HG03175 (cell line): Measurements from ENCODE around the gene HNRNPM.

Experiments
- ATAC-seq: cut with Tn5 transposase; IDR thresholded peaks from one replicate; pipeline ENCODE4 v1.9.1; 2021; ENCODE audit warnings: mild to moderate bottlenecking, moderate library complexity; ENCODE audit not compliant: unreplicated experiment

Gene HNRNPM

DNA sequence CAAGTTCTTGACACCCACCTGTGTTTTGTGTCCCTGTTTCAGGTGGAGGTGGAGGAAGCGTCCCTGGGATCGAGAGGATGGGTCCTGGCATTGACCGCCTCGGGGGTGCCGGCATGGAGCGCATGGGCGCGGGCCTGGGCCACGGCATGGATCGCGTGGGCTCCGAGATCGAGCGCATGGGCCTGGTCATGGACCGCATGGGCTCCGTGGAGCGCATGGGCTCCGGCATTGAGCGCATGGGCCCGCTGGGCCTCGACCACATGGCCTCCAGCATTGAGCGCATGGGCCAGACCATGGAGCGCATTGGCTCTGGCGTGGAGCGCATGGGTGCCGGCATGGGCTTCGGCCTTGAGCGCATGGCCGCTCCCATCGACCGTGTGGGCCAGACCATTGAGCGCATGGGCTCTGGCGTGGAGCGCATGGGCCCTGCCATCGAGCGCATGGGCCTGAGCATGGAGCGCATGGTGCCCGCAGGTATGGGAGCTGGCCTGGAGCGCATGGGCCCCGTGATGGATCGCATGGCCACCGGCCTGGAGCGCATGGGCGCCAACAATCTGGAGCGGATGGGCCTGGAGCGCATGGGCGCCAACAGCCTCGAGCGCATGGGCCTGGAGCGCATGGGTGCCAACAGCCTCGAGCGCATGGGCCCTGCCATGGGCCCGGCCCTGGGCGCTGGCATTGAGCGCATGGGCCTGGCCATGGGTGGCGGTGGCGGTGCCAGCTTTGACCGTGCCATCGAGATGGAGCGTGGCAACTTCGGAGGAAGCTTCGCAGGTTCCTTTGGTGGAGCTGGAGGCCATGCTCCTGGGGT is 41.0 kb downstream of the HNRNPM start:
- ATAC-seq = no peak

DNA sequence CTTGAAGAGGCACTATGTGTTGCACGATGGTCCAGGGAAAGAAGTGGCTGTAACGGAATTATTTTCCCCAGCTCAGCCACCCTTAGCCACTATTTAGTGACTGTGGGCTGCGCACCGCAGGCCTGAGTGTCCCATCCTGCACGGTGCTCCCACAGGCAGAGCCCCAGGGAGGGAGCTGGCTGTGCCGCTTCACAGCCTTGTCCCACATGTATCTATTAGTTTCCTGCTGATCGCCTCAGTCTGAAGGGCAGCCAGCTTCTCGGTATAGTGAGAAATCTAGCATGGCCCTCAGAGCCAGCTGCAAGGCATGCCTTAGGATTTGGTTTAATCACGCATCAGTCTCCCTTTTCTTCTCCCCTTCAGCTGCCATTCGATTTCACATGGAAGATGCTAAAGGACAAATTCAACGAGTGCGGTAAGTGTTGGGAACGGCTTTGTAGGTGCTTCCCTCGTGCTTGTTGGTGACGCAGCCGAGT is 41.9 kb downstream of the HNRNPM start:
- no peak for ATAC-seq

DNA sequence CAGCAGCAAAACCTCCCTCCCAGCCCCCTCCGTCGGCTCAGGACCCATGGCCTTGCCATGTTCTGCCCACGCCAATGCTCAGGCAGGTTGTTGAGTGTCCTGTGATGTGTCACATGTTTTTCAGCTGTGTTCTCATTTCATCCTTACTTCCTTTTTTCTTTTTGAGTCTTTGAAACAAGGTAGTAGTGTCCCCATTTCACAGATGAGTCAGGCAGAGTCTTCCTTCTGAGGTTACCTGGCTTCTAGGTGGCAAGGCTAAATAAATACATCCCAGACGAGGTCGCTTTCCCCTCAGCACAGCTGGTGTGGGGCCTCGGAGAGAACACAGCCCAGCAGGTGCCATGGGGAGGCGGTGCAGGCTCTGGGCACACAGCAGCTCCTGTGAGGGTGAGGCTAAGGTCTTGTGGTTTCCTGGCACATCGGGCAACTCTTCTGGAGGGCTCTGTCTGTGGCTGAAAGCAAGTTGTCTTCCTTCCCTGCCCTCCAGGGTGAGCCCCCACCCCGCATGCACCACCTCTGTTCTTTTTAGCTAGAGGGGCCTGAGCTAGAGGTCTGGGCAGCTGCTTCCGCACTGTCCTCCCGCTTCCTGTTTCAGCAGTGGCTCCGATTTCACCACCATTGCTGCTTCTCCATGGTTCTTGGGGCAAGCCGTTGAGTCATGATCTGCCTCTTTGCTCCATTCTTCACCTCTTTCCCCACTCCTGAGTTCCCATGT is 42.5 kb downstream of the HNRNPM start:
- ATAC-seq = no peak

DNA sequence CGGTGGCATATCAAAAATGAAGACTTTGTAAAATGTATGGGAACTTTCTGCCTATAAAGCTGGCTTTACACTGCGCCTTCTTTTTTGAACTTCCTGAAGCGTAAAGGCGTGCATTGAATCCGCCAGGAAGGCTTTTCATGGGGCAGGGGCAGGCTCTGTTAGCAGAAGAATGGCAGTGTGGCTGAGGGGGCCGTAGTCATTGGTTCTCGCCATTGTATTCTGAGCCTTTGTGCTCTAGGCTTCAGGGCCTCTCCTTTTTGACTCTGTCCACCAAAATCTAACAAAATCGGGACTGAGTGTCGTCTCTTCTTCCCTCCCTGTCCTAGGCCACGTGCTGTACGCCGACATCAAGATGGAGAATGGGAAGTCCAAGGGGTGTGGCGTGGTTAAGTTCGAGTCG is 43.6 kb downstream of the HNRNPM start:
- no peak for ATAC-seq

DNA sequence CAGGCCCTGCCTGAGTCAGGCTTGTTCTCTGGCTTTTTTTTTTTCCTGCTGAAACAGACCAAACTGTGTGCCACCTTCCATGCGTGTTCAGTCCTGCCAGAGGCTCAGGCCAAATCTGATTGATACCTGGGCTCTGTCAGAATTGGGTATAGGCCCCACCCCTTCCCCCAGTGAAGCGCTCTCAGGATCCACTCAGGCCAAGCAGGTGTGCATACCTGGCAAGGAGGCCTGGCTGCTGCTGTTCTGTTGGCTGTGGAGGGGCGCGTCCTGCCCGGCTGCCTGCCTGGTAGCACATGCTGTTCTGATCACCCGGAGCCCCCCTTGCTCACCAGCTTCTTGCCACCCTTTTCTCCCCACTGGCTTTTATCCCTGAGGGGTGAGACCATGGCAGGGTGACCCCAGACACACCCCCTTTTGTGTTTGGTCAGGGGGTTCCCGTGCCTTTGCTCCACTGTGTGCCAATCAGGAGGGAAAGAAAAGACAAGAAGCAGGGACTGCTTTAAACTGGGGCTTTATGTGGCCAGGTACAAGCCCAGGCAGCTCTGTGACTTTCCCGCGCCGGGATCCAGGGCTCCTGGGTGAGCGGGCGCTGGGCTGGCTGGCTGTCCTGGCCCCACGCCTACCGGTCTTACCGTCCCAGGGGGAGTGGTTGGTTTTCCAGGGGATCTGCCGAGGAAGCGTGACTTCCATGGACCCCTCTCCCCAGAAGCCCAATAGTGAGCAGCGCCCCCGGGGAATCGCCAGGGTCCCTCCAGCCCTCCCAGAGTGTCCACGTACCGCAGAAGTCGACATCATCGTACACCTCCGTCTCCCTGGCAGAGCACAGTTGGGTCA is 45.0 kb downstream of the HNRNPM start:
- no peak for ATAC-seq

DNA sequence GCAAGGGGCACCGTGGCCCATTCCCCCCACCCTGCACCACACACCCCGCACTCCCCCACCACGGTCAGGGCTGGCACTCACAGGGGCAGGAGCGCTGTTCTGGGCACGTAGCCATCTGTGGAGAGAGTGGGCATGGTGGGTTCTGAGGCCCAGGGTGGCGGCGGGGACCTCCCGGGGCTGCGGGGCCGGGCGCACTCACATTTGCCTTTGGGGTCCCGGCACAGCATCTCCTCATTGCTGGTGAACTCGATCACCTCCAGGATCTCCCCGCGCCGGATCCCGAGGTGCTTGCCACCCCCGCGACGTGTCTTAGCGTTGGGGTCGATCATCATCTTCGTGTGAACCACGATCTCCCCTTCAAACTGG is 45.6 kb downstream of the HNRNPM start:
- ATAC-seq = no peak

DNA sequence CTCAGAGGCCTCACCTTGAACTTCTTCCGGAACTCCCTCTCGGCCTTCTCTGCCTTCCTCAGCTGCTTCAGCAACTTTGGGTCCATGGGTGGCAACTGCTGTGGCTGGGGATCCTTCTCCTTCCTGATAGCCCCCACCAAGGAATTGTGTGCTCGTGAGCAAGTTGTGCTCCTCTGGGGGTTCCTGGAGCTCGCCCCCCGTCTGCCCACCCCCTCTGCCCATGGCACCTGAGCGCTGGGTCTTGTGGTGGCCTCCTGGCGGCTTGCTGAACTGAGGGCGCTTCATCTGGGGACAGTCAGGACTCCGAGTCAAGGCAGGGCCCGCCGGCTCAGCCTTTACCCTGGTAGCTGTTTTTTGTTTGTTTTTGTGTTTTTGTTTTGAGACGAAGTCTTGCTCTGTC is 46.1 kb downstream of the HNRNPM start:
- ATAC-seq = no peak

DNA sequence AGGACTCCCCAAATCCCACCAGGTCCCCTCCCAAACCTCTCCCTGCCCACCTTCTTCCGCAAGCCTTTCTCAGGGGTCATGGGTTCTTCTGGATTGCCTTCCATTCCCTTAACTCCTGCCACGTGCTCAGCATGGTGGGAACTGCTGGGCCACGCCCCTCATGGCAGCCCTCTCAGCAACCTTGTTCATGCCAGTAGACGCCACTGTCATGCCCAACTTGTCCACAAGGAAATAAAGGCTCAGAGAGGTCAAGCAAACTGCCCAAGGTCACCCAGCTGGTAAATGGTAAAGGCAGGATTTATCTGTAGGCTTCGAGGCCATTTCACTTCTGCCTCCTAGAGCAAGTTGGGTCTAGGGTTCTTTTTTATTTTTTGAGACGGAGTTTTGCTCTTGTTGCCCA is 46.8 kb downstream of the HNRNPM start:
- ATAC-seq = no peak

DNA sequence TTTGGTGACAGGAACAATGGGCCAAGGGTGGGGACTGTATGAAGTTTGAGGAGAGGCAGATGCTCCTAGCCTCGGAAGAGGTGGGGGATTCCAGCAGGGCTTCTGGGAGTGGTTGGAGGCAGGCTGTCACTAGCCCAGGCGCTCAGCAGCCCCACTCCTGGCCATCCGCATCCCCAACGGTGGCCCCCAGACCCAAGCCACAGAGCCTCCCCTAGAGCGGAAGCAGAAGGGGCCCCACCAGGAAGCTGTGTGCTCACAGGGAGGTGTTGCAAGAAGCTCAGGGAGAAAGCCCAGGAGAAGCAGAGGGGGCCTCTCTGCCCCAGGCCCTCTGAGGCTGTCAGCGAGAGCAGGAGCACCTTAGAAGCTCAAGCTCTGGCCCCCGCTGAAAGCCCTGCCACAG is 49.4 kb downstream of the HNRNPM start:
- no peak for ATAC-seq

DNA sequence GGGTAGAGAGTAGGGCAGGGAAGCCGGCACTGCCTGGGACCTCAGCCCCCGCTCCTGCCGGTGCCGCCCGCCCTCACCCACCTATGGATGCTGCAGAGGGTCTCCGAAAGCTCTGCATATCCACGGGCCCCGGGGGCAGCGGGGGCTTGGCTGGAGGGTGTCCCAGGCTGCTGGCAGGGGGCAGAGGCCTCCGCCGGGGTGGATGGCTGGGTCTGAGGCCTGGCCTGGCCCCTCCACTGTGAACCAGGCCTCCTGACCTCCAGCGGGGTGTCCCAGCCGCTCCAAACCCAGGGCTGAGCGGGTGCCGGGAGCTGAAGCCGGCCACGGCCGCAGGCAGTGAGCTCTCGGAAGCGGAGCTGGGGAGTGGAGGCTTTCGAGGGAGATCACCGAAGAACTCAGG is 53.5 kb downstream of the HNRNPM start:
- ATAC-seq = no peak

DNA sequence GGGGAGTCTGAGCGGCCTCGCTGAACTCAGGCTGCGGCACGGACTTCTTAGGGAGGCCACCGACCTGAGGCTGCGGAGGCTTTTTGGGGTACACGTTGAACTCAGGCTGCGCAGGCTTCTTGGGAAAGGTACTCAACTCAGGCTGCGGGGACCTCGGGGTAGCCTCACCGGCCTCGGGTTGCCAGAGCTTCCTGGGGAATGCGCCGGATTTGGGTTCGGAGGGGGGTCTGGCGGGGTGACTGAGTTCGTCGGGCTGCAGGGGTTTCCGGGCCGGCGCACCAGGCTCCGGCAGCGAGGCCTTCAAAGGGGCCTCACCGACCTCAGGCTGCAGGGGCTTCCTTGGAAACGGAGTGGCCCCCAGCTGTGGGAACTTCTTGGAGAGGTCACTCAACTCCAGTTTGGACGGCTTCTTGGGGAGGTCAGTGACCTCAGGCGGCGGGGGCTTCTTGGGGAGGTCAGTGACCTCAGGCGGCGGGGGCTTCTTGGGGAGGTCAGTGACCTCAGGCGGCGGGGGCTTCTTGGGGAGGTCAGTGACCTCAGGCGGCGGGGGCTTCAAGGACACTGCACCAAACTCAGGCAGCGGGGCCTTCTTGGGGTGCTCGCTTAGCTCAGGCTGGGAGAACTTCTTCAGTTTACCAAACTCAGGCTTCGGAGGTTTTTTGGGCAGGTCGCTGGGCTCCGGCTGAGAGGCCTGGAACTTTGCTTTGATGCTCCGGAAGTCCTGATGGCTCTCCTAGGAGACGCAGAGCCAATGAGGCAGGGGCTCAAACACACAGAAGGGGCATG is 54.5 kb downstream of the HNRNPM start:
- no peak for ATAC-seq

DNA sequence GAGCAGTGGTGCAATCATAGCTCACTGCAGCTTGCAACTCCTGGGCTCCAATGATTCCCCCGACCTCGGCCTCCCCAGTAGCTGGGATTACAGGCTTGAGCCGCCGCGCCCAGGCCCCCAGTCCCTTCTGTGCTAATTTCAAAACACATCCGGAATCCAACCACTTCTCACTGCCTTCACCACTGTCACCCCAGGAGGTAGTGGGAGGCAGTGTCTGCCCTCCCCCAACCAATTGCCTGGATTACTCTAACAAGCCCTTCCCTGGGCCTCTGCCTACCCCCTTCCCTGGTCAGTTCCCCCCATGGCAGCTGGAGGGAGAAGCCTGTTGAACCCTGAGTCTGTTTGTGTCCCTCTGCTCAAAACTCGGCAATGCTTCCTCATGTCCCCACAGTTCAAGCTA is 55.4 kb downstream of the HNRNPM start:
- ATAC-seq = no peak

DNA sequence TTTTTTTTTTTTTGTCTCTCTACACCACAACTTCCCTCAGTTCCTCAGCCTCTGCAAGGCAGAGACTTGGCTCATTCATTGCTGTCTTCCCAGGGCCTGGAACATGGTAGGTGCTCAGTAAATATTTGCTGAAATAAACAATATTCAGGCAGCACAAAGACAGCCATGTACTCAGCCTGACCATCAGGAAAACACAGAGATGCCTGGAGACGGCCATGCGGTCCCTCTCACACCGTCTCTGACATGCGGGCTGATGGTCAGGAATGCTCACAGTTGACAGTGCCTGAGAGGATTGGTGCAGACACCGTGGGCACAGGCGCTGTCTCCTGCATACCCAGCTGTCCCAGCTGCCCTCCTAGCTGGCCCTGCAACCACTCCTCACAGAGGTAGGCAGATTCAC is 56.7 kb downstream of the HNRNPM start:
- no peak for ATAC-seq

DNA sequence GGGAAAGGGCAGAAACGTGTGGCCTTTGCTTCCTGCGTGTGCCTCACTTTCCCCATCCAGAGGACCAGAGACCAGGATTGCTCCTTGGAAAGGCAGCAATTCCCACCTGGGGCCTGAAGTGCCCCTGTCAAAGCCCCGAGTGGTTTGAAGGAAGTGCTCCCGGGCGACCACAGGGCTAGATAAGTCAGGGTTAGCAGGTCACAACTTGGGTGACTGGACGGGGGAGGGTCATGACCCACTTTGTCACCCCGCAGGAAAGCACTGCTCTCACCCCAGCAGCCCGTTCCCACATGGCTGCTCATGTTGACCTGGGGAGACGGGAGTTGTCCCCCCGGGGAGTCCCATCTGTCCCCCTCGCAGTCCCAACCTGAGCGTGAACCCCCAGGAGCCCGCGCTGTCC is 57.2 kb downstream of the HNRNPM start:
- no peak for ATAC-seq

DNA sequence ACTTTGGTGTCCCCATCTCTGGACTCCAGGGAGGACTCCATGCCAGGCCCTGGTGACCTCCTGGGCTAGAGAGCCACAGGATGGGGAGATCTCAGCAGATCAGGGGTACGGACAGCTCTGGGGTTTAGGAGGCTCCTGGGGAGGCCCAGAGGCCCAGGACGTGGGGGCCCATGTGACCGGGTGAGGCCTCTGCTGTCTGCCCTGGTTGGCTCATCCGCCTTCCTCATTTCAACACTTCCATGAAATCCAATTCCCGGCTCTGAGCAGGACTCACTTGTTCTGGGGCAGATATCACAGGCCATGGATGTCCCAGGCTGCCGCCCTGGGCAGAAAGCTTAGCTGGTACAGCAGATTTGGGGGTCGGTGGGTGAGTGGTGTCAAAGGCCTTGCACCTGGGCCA is 58.7 kb downstream of the HNRNPM start:
- ATAC-seq = no peak

DNA sequence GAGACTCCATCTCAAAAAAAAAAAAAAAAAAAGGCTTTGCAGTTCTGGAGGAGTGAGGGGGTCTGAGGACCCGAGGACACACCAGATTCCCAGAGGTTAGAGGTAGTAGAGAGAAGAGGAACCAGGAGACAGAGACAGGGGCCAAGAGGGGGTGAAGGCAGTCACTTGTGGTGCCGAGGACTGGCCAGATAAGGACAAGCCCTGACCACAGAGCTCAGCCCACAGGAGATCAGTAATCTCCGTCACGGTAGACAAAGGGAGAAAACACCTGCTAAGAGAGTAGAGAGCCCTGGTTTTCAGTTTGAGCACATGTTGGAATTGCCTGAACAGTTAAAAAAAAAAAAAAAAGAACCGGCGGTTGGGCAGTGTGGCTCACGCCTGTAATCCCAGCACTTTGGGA is 59.4 kb downstream of the HNRNPM start:
- no peak for ATAC-seq

DNA sequence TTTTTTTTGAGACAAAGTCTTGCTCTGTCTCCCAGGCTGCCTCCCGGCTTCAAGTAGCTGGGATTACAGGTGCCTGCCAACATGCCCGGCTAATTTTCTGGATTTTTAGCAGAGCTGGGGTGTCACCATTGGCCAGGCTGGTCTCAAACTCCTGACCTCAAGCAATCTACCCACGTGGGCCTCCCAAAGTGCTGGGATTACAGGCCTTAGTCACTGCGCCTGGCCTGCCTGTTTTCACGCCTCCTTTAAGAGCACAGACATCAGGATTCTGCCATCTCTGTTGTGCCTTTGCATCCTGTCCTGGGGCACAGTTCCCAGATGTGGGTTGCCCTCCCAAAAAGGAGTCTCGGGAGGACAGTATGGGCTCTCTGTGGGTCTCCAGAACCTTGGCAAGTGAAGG is 60.1 kb downstream of the HNRNPM start:
- no peak for ATAC-seq

DNA sequence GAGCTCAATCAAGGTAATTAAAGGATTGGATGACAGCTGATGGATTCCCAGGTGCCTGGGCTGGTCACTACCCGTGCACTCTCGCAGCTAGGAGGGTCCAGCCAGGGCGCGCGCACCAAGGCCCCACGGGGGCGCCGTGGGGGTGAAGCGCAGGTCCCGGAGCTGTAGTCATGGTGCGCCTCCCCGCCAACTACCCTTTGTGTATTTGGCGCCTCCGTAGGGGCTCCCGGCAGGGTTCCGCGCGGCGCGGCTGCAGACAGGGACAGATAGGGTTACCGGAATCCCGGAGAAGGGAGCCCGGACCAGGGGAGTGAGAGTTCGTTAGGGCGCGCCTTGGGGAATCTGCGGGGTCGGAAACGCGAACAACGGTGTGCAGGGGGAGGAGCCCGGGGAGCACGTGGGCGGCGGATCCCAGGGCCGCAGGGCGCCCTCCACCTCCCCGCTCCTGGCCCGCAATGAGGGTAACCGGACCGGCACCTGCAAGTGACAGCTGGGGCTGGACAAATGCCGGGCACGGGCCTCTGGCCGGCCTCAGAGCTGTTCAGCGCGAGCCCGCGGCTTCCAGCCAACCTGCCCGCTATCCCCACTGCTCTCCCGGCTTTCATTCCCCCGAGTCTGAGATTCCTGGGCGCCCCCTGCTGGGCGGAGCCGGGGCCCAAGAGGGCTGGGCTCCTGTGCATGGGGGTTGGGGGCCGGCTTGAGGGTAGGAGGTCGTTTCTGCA is 61.1 kb downstream of the HNRNPM start:
- no peak for ATAC-seq

DNA sequence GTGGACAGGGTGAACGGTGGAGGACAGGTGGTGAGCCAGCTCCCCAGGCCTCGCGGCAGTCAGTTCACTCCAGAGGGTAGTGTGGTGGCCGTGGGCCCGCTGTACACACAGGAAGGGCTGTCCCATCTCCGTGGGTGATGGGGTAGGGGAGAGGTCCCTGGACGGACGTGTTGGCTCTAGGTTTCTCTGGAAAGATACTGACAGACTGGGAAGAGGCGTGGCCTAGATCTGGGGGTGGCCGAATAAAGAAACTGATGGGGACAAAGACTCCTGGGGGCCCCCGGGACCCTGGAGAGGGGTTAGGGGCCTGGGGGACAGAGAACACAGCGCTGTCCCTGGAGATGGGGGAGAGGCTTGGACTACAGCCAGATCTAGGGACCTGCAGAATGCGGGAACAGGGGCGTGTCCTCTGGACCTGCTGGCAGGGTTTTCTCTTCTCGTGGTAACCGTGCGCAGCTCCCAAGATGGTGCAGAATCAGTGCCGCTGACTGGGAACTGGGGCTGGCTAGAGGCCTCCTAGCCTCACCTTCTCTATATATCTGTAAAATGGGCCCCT is 61.7 kb downstream of the HNRNPM start:
- ATAC-seq = no peak

DNA sequence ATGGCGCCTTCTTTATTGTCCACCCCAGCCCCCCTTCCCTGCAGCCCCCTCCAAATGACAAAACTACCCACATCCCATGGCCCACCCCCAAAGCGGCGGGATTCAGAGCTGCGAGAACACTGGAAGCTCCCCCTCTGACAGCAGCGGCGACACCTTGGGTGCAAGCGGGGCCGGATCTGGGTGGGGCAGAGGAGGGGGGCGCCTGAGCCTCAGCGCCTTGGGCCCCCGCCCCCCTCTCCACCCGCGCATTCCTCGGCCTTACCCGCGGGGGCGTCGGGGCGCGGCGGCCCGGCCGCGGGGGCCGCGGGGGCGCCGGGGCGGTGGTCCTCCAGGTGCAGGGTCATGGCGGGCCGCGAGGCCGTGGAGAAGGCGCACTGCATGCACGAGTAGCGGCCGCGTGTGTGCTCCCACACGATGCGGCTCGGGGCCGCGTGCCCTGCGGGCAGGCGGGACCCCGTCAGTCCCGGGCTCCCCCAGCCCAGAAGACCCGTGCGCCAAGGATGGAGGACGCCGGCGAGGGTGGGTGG is 65.9 kb downstream of the HNRNPM start:
- no peak for ATAC-seq
